Measurements from ENCODE around the gene TIGD1.
"Not testable (repeated sequence)": the region's sequence is repeated elsewhere in the genome, so short reads cannot be mapped to it uniquely, and the experiment has no call there.

Gene TIGD1

GRCh38 chr2:232539298-232540231, 10.8 kb downstream of the TIGD1 start, which contains the start of gene CHRNG:
Gene CHRNG, plus strand, starts transcription at chr2:232539692. Its CDS starts 56 bp downstream, at chr2:232539748.
- ATAC-seq (no peak), DNase-seq (no peak)

GRCh38 chr2:232538671-232539070, 11.7 kb downstream of the TIGD1 start:
- ATAC-seq (no peak), DNase-seq (no peak)

- no peak for ATAC-seq
- DNase-seq, result no peak
Observed at GRCh38 chr2:232537499-232537898, 12.9 kb downstream of the TIGD1 start.

DNA sequence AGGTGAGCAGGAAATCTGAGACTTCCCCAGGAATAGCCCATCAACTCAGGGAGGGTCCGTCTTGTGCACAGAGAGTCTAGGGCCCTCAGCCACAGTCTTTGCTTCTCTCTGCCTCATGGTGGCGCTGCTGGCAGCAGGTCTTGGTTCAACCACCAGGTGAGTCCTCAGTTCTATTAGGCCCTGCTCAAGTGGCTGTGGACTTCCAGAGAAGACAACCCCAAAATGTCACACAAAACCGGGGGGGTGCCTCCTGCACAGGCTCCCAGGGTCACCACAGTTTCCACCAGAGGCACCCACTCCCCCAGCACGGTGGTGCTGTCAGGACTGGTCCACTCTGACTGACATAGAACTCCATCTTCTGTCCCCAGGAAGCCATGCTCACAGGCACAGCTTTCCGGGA, 13.3 kb downstream of the TIGD1 start:
- DNase-seq (no peak), ATAC-seq (no peak)

- DNase-seq (no peak), ATAC-seq (no peak)
Observed at GRCh38 chr2:232535761-232536530, 14.4 kb downstream of the TIGD1 start.

GRCh38 chr2:232534940-232535651, 15.3 kb downstream of the TIGD1 start:
- no peak for DNase-seq
- ATAC-seq, result no peak

- no peak for ATAC-seq
- DNase-seq, result no peak
Observed at GRCh38 chr2:232533944-232534710, 16.2 kb downstream of the TIGD1 start.

GRCh38 chr2:232532821-232533220, 17.5 kb downstream of the TIGD1 start:
- not testable (repeated sequence) for ATAC-seq, DNase-seq

- ATAC-seq (no peak), DNase-seq (no peak)
Observed at GRCh38 chr2:232532419-232532818, 17.9 kb downstream of the TIGD1 start.

GRCh38 chr2:232530626-232531260, 19.6 kb downstream of the TIGD1 start:
- no peak for ATAC-seq
- no peak for DNase-seq

DNA sequence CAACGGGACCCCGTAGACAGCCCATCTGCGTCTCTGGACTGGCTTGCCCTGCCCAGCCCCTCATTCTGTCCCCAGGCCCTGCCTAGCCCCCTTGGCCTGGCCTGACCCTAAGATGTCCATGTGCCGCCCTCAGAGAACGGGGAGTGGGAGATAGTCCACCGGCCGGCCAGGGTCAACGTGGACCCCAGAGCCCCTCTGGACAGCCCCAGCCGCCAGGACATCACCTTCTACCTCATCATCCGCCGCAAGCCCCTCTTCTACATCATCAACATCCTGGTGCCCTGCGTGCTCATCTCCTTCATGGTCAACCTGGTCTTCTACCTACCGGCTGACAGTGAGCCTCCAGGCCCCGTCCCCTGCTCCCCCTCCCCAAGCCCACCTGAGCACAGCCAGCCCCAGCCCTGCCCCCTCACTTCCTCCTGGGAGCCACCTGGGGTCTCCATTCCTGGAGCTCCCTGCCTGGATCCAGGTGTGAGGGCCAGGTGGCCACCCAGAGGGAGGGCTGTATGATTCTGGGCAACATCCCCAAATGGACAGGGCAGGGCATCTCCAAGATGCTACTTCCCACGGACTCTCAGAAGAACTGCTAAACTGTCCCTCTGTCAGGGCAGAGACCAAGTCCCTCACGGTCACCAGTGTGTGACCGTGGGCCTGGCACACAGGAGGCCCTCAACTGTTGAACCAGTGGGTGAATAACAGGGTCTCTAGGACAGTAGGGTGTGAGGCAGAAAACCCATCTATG, 20.4 kb downstream of the TIGD1 start:
- ATAC-seq, result no peak

GRCh38 chr2:232528746-232529460, 21.5 kb downstream of the TIGD1 start:
- no peak for DNase-seq
- ATAC-seq, result no peak

More for the DNA sequence above, 20.4 kb downstream of the TIGD1 start:
- no peak for DNase-seq

DNA sequence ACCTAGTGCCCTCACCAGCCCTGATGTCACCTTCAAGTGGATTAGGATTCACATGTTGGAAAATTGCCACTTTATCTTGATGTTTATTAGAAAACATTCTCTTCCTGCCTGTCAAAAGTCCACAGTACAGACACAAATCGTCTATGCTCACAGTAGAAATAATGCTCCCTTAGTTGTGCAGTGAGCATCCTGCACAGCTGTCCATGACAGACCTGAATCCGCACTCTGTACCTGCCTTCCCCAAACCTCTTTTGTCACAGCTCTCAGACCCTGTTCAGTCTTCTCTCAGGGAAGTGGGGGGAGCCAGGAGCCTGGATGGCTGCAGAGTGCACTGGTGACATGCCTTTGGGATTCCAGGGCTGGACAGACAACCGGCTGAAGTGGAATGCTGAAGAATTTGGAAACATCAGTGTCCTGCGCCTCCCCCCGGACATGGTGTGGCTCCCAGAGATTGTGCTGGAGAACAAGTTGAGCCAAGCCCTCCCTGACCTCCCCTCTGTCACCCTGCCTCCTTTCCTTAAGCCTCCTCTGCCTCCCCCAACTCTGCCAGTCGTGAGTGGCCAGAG, 22.4 kb downstream of the TIGD1 start:
- ATAC-seq, result no peak
- DNase-seq, result no peak

GRCh38 chr2:232526372-232526941, 23.9 kb downstream of the TIGD1 start:
- DNase-seq (no peak), ATAC-seq (no peak)

DNA sequence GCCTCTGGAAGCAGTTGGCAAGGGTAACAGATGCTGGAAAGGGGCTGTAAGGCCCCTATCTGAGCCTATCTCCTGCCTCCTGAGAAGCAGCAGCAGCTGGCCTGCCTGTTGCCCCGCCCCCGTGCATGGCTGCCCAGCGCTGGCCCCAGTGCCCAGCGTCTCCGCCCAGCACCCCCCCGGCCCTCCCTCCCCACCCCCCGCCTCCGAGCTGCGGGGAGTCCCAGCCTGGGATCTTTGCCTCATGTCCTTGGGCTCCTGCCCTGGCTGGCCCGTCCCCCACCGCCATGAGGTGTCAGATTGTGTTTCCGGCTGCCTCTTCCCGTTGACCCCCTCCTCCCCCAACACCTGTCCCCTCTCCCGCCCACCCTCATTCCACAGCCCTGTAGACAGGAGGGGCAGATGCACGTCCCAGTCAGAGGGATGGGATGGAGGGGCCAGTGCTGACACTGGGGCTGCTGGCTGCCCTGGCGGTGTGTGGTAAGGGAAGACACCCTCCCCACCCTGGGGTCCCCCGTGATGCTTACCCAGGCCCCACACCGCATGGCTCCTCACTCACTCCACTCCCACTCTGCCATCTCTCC, 24.5 kb downstream of the TIGD1 start, which contains the start of gene CHRND:
Gene CHRND, plus strand, starts transcription at position 370 of the 581 bp plus-strand sequence. Its CDS starts 56 bp downstream, at position 426.
- DNase-seq (no peak), ATAC-seq (no peak)

DNA sequence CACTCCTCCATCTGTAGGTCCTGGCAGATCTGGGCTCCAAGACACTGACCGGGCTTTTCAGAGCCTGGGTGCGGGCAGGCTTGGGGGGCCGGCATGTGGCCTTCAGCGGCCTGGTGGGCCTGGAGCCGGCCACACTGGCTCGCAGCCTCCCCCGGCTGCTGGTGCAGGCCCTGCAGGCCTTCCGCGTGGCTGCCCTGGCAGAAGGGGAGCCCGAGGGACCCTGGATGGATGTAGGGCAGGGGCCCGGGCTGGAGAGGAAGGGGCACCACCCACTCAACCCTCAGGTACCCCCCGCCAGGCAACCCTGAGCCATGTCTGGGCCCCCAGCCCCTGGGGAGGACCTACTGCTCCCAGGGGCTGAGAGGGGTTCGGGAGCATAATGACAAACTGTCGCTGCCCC, 25.2 kb downstream of the TIGD1 start:
- ATAC-seq, result no peak

DNA sequence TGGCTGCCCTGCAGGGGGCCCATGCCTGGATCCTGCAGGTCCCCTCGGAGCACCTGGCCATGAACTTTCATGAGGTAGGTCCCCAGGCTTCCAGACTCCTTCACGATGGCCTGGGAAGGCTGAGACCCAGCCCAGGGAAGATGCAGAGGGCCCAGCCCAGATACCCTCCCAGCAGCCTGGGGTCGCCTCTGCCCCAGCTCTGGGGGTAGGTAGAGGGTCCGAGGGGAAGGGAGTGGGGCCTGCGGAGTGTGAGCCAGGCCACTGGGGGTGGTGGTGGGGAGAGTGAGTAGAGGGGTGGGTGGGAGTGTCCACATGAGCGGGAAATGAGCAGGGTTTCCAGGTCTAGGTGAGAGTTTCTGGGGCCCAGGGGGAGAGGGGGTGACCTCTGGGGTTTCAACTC, 25.6 kb downstream of the TIGD1 start:
- ATAC-seq (no peak), DNase-seq (no peak)

More for the DNA sequence above, 25.2 kb downstream of the TIGD1 start:
- no peak for DNase-seq
